ENCODE data around the gene TANGO6.
A peak's percentile ranks its signal among the peaks of the same experiment; 100 is the strongest.

Gene TANGO6

GRCh38 chr16:69100071-69100691, 256.9 kb downstream of the TANGO6 start:
- no peak for DNase-seq (ENCODE audit: low read depth in 2 of 2)

DNA sequence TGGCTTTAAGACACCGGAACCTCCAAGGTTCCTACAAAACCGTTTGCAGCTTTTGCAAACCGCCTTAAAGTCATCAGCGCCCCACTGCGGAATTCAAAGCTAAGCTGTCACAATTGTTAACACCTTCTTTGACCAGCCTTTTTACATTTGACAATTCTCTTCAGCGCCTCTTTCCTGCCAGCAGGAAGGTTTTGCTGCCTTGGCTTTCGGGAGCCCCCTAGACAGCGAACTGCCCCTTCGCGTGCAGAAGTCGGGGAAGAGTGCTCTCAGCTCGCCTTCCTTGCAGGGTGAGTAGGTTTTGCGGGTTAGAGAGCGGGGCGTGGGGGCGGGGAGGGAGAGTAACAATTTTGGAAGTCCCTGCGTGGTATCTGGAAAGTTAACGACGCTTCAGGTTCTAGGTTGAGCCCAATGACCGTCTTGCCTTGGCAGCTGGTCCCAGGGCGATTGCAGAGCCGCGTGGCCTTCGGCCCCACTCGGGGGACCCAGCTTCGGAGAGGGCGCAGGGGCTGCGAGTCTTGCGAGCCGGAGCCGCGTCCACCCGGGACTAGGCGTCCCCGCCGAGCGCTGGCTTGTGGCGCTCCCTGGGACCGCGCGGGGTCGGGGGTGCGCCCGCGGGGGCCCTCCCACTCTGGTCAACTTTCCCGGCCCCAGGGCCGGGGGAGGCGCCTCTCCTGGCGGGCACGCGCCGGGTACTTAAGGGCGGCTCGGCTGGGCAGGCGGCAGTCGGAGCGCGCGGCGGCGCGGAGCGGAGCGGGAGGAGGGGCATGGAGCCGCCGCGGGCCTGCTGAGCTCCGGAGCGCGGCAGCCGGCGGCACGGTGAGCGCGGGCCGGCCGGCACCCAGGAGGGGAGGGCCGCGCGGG, 262.4 kb downstream of the TANGO6 start, which contains the start of gene HAS3:
HAS3 (plus strand) TSS at position 153 of the 861 bp plus-strand sequence. CDS start 3,743 bp downstream, outside the sequence.
- DNase-seq (ENCODE audit: low read depth in 2 of 2): no peak

DNA sequence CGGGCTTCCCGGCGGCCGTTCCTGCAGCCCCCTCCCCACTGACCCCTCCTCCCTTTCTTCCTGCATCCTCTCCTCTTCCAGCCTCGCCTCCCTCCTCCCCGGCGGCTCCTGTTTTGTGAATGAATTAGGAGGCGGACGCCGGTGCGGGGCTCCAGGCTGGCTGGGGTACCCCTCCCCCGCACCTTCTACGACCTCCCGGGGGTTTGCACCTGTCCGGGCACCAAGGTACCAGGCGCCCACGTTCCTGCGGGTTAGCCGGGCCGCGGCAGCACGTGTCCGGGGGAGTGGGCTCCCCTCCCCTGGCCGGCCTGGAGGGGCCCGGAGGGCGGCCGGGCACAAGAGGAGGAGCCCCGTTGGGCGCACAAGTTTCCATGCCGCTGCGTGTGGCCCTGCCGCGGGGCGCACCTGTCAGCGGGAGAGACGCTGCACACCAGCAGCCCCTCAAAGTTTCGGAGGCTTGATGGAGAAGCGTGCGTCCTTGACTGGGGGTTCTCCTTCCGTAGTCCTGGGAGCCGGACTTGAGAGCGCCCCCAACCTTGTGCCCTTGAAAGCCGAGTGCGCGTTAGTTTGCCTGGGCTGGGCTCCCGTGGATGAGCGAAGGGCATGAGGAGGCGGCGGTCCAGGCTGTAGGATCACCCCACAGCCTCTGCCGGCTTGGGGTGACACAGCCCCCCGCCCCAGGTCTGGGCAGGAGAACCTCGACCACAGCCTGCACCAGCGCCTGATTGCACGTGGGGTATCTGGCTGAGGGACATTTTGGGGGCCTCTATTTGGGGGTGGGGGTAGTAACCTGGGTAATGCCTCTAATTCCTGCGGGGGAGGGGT, 263.4 kb downstream of the TANGO6 start:
- DNase-seq (ENCODE audit: low read depth in 2 of 2): no peak

GRCh38 chr16:69107316-69107962, 264.1 kb downstream of the TANGO6 start:
- no peak for DNase-seq (ENCODE audit: low read depth in 2 of 2)

DNA sequence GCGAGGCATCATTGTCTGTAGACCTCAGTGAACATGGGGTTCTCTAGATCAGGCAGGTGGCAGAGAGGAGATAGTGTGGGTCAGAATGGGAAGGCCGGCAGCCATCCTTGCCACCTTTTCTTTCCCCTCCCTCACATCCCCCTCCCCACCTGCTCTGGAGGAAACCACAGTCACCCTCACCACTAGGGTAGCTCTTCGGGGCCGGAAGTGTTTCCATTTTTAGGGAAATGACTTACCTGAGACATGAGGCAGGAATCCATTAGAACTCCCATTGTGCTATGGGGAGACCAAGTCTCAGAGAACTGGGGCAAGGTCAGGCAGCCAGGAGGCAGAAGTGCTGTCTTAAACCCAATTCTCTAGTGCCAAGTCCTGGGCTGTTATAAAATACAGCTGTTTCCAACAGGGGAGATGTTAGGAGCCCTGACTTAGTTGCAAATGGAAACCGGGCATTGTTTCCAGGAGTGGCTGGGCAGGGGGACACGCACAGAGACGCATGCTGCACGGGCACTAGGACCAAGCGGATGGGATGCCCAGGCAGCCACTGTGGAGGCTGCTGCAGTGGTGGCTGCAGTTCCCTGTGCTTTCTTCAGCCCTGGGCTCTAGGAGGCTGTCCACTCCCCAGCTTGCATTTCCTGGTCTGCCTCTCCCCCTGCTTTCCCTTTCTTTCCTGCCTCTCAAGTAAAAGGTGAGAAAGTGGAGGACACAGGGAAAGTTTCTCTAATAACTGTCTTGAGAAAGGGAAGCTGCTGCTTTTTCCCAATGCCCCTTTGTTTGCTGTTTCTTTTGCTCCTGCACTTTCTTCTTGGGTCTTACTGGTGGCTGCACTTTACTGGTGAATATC, 265.0 kb downstream of the TANGO6 start:
- DNase-seq (ENCODE audit: low read depth in 2 of 2): no peak

DNA sequence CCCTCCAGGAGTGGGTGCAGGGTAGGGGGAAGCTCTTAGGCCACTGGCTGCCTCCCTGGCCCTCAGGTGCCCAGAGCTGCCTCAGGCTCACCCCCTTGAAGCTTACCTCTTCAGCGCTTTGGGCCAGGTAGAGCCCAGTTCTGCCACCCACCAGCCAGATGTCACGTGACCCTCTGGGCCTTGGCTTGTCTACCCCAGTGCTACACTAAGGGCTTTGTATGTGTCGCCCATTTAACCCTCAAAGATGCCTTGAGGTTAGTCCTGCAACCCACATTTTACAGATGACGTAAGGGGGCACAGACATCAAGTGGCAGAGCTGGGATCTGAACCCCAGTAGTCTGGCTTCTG, 265.5 kb downstream of the TANGO6 start:
- DNase-seq (ENCODE audit: low read depth in 2 of 2): no peak

- DNase-seq (ENCODE audit: low read depth in 2 of 2): no peak
Observed at GRCh38 chr16:69109486-69110270, 266.3 kb downstream of the TANGO6 start.

- DNase-seq (ENCODE audit: low read depth in 2 of 2): no peak
Observed at GRCh38 chr16:69110406-69110805, 267.1 kb downstream of the TANGO6 start.

- DNase-seq (ENCODE audit: low read depth in 2 of 2): no peak
Observed at GRCh38 chr16:69111216-69111875, 268.0 kb downstream of the TANGO6 start.

GRCh38 chr16:69111876-69112230, 268.5 kb downstream of the TANGO6 start:
- DNase-seq (ENCODE audit: low read depth in 2 of 2): no peak

GRCh38 chr16:69112285-69113129, 269.2 kb downstream of the TANGO6 start:
- peak in 1 of 2 donors; percentile 17 for DNase-seq (ENCODE audit: low read depth in 2 of 2)

- DNase-seq (ENCODE audit: low read depth in 2 of 2): no peak
Observed at GRCh38 chr16:69113216-69113615, 269.9 kb downstream of the TANGO6 start.

- no peak for DNase-seq (ENCODE audit: low read depth in 2 of 2)
Observed at GRCh38 chr16:69114346-69114975, 271.1 kb downstream of the TANGO6 start.

DNA sequence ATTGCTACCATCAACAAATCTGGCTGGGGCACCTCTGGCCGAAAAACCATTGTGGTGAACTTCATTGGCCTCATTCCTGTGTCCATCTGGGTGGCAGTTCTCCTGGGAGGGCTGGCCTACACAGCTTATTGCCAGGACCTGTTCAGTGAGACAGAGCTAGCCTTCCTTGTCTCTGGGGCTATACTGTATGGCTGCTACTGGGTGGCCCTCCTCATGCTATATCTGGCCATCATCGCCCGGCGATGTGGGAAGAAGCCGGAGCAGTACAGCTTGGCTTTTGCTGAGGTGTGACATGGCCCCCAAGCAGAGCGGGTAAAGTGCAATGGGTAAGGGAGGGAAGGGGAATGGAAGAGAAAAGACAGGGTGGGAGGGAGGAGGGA, 271.6 kb downstream of the TANGO6 start:
- DNase-seq (ENCODE audit: low read depth in 2 of 2): no peak

DNA sequence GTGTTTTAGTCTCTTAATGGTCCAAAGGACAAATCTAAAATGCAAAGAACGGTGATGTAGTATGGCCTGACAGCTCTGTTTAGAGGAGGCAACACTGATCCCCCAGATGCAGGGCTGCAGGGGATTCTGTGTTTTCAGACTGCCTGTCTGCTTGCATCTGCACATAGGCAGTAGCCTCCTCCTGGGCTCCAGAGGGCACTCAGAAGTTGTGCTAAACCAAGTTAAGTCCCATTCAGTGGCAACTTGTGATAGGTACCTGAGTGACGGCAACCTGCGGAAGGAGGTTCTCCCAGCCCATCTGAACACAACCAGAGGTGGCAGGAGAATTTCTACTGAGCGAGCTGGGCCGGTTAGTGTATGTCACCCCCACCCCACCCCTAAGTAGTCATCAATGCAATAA, 272.0 kb downstream of the TANGO6 start:
- no peak for DNase-seq (ENCODE audit: low read depth in 2 of 2)

DNA sequence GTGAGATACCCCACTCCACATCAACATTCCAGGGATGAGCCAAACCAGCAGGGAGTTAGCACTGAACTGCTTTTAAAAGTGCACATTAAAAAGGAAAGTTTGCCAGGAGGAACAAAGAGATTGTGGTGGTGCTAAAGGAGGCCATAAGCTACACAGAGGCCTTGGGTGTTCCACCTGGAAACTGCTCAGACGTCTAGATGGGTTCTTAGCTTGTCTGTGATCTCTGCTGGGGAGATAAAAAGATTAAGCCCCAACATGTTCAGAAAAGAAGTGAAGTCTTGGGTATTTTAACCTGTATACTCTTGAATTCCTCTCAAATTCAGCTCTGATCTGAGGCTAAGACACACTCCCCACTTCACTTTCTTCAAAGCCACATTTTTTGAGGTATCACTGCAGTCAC, 272.5 kb downstream of the TANGO6 start:
- DNase-seq (ENCODE audit: low read depth in 2 of 2): no peak

GRCh38 chr16:69116256-69116875, 273.0 kb downstream of the TANGO6 start:
- no peak for DNase-seq (ENCODE audit: low read depth in 2 of 2)

GRCh38 chr16:69116906-69117305, 273.6 kb downstream of the TANGO6 start:
- no peak for DNase-seq (ENCODE audit: low read depth in 2 of 2)

Data from activated CD8-positive, alpha-beta memory T cell treated with anti-CD3 and anti-CD28 coated beads for 4 hours (primary cell).